MM.1S (cell line): ENCODE data around the gene ARPC5L.

Experiments
- CTCF ChIP-seq: fragments of 300-600 bp; sonication (generic); IDR thresholded peaks from 2 replicates; pipeline ENCODE4 v1.5.1; 2016; ENCODE audit warnings: antibody characterized with exemption, low read length, mixed read lengths
- EZH2 ChIP-seq: fragments of 300-600 bp; sonication (generic); optimal IDR thresholded peaks from 2 replicates; pipeline ENCODE3; 2017; ENCODE audit warnings: low read depth, mild to moderate bottlenecking, antibody characterized with exemption, low read length, mixed read lengths

GRCh38 chr9:124813501-124814163 lies 48.3 kb upstream of the ARPC5L start:
- TF ChIP-seq EZH2 (no peak), CTCF (no peak)
